Bronchial epithelial cell (primary cell): ENCODE data around the gene MLPH. TPM values are rescaled to one million over a fixed set of nuclear protein-coding genes. Genes with fewer than 3 reads are reported as not detected.
"Not testable (repeated sequence)": the region's sequence is repeated elsewhere in the genome, so short reads cannot be mapped to it uniquely, and the experiment has no call there.

Experiments used
- DNase-seq: peaks from one replicate; pipeline ENCODE4 v3.0.0-alpha.2; 2010; ENCODE audit warnings: low read depth
- FAIRE-seq: peaks from 2 replicates; lab custom pipeline; 2011; peaks lifted over from hg19 to GRCh38; lab: Jason Lieb, UNC
- H3K27me3 ChIP-seq: 2 replicates; pipeline ENCODE4 v1.5.1; 2011; ENCODE audit warnings: low read length; ENCODE audit not compliant: control insufficient read depth, insufficient read depth
- H3K36me3 ChIP-seq: 2 replicates; pipeline ENCODE4 v1.5.1; 2011; ENCODE audit warnings: low read length; ENCODE audit not compliant: control insufficient read depth, insufficient read depth
- H3K4me3 ChIP-seq: 2 replicates; pipeline ENCODE4 v1.5.1; 2011; ENCODE audit warnings: mild to moderate bottlenecking, low read depth, low read length, control low read depth
- total RNA-seq: library from RNA; depleted of rRNA; stranded (reverse); fragments of >200 nt; gene quantifications from 2 replicates; pipeline ENCODE4 v1.2.1, GENCODE V29; 2014
- TF ChIP-seq, protein P1 (sequence below): IDR thresholded peaks from 2 replicates; pipeline ENCODE4 v1.5.1; 2011; ENCODE audit warnings: mild to moderate bottlenecking, moderate library complexity, low read length, control low read depth, inconsistent platforms; ENCODE audit not compliant: insufficient read depth, severe bottlenecking

The MLPH gene
- total RNA-seq, 1 donor from 2014 or later: 6.6 TPM

DNA sequence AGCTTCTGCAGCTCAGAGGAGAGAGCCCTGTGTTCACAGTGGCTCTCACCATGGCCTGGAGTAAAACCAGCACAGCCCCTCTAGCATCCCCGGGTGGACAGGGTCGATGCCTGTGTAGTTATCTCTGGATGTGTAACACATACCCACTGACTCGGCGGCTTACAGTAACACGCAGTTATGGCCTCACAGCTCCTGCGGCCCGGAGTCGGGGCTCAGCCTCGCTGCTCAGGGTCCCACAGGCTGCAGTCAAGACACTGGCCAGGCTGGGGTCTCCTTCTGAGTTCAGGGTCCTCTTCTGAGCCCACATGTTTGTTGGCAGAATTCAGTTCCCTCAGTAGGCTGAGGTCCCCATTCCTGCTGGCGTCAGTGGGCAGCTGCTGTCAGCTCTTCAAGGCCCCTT is 106.0 kb downstream of the MLPH start:
- TF ChIP-seq, protein P1, sequence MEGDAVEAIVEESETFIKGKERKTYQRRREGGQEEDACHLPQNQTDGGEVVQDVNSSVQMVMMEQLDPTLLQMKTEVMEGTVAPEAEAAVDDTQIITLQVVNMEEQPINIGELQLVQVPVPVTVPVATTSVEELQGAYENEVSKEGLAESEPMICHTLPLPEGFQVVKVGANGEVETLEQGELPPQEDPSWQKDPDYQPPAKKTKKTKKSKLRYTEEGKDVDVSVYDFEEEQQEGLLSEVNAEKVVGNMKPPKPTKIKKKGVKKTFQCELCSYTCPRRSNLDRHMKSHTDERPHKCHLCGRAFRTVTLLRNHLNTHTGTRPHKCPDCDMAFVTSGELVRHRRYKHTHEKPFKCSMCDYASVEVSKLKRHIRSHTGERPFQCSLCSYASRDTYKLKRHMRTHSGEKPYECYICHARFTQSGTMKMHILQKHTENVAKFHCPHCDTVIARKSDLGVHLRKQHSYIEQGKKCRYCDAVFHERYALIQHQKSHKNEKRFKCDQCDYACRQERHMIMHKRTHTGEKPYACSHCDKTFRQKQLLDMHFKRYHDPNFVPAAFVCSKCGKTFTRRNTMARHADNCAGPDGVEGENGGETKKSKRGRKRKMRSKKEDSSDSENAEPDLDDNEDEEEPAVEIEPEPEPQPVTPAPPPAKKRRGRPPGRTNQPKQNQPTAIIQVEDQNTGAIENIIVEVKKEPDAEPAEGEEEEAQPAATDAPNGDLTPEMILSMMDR: no peak
- FAIRE-seq (no peak), DNase-seq (no peak)
- Histone ChIP-seq H3K27me3 (peaks cover 1% of the 10 kb centered on the region), H3K4me3 (no peak overlapping the region), H3K36me3 (no peaks in the 10 kb centered on the region)

DNA sequence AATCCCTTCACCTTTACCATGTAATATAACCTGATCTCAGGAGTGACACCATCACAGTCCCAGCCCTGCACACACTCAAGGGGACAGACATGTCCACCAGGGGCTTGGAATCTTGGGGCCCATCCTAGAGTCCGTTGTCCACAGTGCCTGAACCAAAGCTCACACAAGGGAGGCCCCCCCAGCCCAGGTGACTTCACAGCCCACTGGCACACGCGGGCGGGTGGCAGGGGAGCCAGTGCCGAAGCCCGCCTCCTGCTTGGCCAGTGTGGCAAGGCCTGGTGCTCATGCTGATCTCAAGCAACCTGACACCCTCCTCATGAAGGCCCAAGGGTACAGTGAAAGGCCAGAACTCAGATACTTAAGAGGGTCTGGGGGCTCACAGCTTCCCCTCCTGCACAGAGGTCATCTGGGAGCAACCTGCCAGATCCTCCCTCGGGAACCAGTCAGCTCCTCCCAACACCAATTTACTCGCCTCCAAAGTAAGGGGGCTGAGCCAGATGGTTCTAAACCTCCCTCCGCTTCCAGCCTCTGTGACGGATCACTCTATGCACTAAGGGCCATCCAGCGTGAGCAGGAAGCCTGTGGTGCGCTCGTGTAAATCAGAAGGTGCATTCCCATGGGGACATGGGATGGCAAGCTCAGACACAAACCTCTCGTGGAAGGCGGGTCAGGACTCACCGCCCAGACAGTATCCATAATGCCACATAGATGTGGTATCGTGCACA is 106.7 kb downstream of the MLPH start:
- DNase-seq (no peak), FAIRE-seq (no peak)
- no peak overlapping the region for H3K4me3 ChIP-seq
- H3K36me3 ChIP-seq: no peaks in the 10 kb centered on the region
- peaks cover 1% of the 10 kb centered on the region for H3K27me3 ChIP-seq
- TF ChIP-seq, protein P1: no peak

DNA sequence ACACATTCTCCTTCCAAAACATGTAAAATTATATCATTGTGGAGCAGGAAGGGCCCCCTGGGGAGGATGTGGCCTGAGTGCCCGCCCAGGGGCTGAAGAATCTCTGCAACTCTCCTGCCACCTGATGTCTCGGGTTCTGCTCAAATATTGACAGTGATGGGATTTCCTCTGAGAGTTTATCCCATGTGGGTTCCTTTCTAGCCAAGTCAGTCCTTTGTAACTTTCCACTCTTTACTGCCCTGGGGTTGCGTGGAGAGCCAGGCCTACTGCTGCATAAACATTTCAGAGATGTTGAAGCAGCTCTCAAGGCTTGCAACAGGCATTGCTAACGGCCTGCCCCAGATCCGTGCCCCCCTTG is 107.4 kb downstream of the MLPH start:
- DNase-seq (no peak), FAIRE-seq (peak; percentile 40)
- Histone ChIP-seq H3K36me3 (no peaks in the 10 kb centered on the region), H3K4me3 (no peak overlapping the region), H3K27me3 (peaks cover 1% of the 10 kb centered on the region)
- TF ChIP-seq, protein P1: no peak

DNA sequence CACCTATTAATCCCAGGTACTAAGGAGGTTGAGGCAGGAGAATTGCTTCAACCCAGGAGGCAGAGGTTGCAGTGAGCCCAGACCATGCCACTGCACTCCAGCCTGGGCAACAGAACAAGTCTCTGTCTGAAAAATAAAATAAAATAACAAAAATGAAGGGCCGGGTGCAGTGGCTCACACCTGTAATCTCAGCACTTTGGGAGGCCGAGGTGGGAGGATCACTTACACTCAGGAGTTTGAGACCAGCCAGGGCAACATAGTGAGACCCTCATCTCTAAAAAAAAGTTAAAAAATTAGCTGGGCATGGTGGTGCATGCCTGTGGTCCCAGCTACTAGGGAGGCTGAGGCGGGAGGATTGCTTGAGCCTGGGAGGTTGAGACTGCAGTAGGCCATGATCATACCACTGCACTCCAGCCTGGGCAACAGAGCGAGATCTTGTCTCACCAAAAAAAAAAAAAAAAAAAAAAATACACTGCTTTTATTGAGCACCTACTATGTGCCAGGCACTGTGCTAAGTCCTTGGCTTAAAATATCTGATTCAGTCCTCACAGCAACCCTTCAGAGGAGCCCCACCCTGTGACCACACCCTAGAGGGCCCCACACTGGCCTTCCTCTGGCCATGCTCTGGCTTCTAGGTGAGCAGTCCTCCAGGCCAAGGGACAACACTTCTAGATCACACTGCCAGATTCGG is 108.9 kb downstream of the MLPH start:
- FAIRE-seq, H3K36me3 ChIP-seq, DNase-seq, H3K27me3 ChIP-seq, H3K4me3 ChIP-seq: not testable (repeated sequence)

DNA sequence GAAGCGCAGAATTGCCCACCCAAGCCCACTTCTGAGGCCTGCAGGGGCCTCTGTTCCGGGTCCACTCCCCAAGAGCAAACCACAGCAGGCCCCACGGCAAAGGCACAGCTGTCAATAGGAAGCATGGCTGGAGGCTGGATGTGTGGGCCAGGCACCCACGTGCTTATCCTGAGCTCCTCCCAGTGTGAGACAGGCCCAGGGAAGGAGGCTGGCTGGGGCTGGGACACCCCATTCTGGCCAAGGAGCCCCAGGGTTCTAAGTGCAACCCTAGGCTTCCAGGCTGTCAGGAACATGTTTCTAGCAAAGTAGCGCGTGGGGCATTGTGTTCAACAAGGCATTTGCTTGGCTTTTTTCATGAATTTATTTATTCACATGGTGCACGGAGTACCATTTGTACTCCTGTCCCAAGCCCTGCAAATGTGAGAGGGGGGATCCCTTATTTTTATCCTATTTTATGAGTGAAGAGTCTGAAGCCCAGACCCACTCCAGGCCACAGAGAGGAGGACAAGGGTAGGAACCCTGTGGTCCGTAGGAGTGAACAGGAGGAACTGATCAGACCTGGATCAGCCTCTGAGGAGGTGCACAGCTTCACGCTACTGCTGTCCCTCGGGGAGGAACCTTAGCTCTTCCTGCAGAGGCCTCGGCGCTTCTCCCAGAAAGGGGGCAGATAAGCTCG is 109.6 kb downstream of the MLPH start:
- peaks cover 1% of the 10 kb centered on the region for H3K27me3 ChIP-seq
- FAIRE-seq: no peak
- H3K4me3 ChIP-seq: no peak overlapping the region
- H3K36me3 ChIP-seq: no peaks in the 10 kb centered on the region
- TF ChIP-seq, protein P1: no peak
- DNase-seq: no peak
